HG03139 (cell line): ENCODE measurements around the gene C6orf163.

Experiments used
- ATAC-seq: cut with Tn5 transposase; IDR thresholded peaks from one replicate; pipeline ENCODE4 v1.9.1; 2021; ENCODE audit not compliant: unreplicated experiment

The C6orf163 gene

DNA sequence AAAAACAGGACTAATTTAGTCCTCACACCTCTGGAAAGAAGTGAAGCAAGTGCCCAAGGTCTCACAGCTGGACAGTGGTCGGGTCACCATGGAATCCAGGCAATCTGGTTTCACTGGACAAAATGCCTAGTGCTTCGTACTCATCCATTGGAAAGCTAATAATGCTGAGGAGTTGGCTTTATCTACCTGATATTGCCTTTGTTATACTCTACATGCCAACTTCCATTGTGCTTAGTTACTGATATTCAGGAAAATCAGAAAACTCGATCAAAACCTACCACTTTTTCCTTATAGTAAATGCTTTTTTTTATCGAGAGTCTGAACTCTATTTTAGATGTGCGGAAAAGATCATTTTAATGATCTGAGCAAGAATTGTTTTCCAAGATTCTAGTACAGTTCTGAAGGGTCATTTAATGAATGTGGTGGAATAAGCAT is 64.1 kb downstream of the C6orf163 start:
- ATAC-seq = peak; percentile 1
